MM.1S (cell line): ENCODE measurements around the gene SERPINF2.

ENCODE experiments used
- CTCF ChIP-seq: fragments of 300-600 bp; sonication (generic); IDR thresholded peaks from 2 replicates; pipeline ENCODE4 v1.5.1; 2016; ENCODE audit warnings: antibody characterized with exemption, low read length, mixed read lengths
- EZH2 ChIP-seq: fragments of 300-600 bp; sonication (generic); optimal IDR thresholded peaks from 2 replicates; pipeline ENCODE3; 2017; ENCODE audit warnings: low read depth, mild to moderate bottlenecking, antibody characterized with exemption, low read length, mixed read lengths
- EZH2phosphoT487 ChIP-seq: fragments of 300-600 bp; sonication (generic); IDR thresholded peaks from 2 replicates; pipeline ENCODE4 v1.6.1; 2018; ENCODE audit warnings: antibody characterized with exemption, low read length

- no peak for TF ChIP-seq CTCF
- no peak for TF ChIP-seq EZH2
- TF ChIP-seq EZH2phosphoT487: no peak
Measured at GRCh38 chr17:1787301-1787902, 44.7 kb downstream of the SERPINF2 start.
